ENCODE measurements around the gene CDH1. TPM values are rescaled to one million over a fixed set of nuclear protein-coding genes. Genes with fewer than 3 reads are reported as not detected.

The CDH1 gene
- total and polyA plus RNA-seq, 10 donors: 5.2 to 35.9 (median 10.9) TPM

DNA sequence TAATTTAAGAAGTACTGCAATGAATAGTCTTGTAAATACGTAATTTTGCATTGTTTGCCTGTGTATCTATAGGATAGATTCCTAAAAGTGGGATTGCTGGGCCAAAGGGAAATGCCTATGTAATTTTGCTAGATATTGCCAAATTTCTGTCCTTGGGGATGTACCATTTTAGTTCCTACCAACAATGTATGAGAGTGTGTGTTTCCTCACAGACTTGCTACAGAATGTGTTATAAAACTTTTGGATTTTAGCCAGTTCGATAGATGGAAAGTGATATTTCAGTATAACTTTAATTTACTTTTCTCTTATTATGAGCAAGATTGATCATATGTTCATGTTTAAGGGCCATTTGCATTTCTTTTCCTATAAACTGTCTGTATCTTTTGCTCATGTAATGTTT is 114.5 kb downstream of the CDH1 start:
- Histone ChIP-seq H3K4me3 (no peak overlapping the region), H3K4me1 (peaks cover 5 to 36% (median 9%) of the 10 kb centered on the region in 6 donors), H3K27ac (no peak overlapping the region), H3K27me3 (replicated peaks in 1 of 7) (no peaks in the 10 kb centered on the region), H3K9me3 (no peaks in the 10 kb centered on the region), H3K36me3 (no peaks in the 10 kb centered on the region)
- TF ChIP-seq POLR2AphosphoS5 (IDR thresholded peaks at IDR 0.05) (no peak), POLR2A (IDR thresholded peaks at IDR 0.05) (no peak)
- TF ChIP-seq, protein P1, sequence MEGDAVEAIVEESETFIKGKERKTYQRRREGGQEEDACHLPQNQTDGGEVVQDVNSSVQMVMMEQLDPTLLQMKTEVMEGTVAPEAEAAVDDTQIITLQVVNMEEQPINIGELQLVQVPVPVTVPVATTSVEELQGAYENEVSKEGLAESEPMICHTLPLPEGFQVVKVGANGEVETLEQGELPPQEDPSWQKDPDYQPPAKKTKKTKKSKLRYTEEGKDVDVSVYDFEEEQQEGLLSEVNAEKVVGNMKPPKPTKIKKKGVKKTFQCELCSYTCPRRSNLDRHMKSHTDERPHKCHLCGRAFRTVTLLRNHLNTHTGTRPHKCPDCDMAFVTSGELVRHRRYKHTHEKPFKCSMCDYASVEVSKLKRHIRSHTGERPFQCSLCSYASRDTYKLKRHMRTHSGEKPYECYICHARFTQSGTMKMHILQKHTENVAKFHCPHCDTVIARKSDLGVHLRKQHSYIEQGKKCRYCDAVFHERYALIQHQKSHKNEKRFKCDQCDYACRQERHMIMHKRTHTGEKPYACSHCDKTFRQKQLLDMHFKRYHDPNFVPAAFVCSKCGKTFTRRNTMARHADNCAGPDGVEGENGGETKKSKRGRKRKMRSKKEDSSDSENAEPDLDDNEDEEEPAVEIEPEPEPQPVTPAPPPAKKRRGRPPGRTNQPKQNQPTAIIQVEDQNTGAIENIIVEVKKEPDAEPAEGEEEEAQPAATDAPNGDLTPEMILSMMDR (IDR thresholded peaks at IDR 0.05 in 8 of 11, conservative IDR thresholded peaks at IDR 0.05 in 3 of 11): no peak
- 72 to 84% (median 82%) methylated on average over 2 of the region's 2 CpGs for WGBS, 5 donors
- intact Hi-C loops (cut with DNase I; ENCODE audit: low total_unique reads): loop anchor here (5.0 kb wide), 1 partner anchor 266 kb away; no protein-coding TSS in a partner anchor
- no peak for DNase-seq

DNA sequence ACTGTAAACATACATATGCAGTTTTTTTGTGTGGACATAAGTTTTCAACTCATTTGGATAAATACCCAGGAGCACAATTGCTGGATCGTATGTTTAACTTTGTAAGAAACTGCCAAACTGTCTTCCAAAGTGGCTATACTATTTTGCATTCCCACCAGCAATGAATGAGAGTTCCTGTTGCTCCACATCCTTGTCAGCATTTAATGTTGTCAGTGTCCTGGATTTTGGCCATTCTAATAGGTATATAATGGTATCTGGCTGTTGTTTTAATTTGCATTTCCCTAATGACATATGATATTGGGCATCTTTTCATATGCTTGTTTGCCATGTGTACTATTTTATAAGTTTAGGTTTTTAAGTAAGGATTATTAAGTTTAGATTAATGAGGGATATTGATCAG is 120.4 kb downstream of the CDH1 start:
- whole genome bisulfite sequencing, 5 donors: 94 to 100% (median 98%) methylated on average over 1 of the region's 1 CpG
- no peaks in the 10 kb centered on the region for H3K4me1 ChIP-seq
- TF ChIP-seq, protein P1 (IDR thresholded peaks at IDR 0.05 in 8 of 11, conservative IDR thresholded peaks at IDR 0.05 in 3 of 11): no peak
- no peak for TF ChIP-seq POLR2A (IDR thresholded peaks at IDR 0.05)
- TF ChIP-seq POLR2AphosphoS5 (IDR thresholded peaks at IDR 0.05): no peak
- H3K4me3 ChIP-seq: no peak overlapping the region
- DNase-seq: no peak
- intact Hi-C loops (cut with DNase I; ENCODE audit: low total_unique reads): no loop called here
- peaks cover 0 to 30% (median 17%) of the 10 kb centered on the region in 6 donors for H3K36me3 ChIP-seq
- no peaks in the 10 kb centered on the region for H3K9me3 ChIP-seq
- H3K27ac ChIP-seq: no peak overlapping the region
- H3K27me3 ChIP-seq (replicated peaks in 1 of 7): no peaks in the 10 kb centered on the region

DNA sequence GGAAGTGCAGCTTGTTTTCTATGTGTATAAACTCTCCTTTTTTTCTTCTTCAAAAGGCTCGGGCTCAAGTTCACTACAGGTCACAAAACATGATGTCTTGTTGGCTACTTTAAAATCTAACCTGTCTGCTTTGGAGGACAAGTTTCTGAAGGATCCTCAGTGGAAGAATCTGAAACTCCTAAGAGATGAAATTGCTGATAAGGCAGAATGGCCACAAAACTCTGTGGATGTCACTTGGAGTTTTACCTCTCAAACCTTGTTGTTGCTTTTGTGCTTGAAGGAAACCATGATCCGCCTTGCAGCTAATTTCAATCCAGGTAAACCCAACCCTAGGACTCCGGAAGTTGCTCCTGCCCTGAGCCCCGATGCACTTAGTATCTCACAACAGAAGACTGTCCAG is 122.7 kb downstream of the CDH1 start:
- no peaks in the 10 kb centered on the region for H3K4me1 ChIP-seq
- no peaks in the 10 kb centered on the region for H3K27me3 ChIP-seq (replicated peaks in 1 of 7)
- no peak overlapping the region for H3K27ac ChIP-seq
- DNase-seq: no peak
- no peak overlapping the region for H3K4me3 ChIP-seq
- WGBS, 5 donors: 87 to 96% (median 95%) methylated on average over 4 of the region's 4 CpGs
- intact Hi-C loops (cut with DNase I; ENCODE audit: low total_unique reads): no loop called here
- TF ChIP-seq POLR2AphosphoS5 (IDR thresholded peaks at IDR 0.05) (no peak), POLR2A (IDR thresholded peaks at IDR 0.05) (no peak)
- TF ChIP-seq, protein P1 (IDR thresholded peaks at IDR 0.05 in 8 of 11, conservative IDR thresholded peaks at IDR 0.05 in 3 of 11): no peak
- no peaks in the 10 kb centered on the region for H3K9me3 ChIP-seq
- H3K36me3 ChIP-seq: peaks cover 0 to 53% (median 34%) of the 10 kb centered on the region in 6 donors

DNA sequence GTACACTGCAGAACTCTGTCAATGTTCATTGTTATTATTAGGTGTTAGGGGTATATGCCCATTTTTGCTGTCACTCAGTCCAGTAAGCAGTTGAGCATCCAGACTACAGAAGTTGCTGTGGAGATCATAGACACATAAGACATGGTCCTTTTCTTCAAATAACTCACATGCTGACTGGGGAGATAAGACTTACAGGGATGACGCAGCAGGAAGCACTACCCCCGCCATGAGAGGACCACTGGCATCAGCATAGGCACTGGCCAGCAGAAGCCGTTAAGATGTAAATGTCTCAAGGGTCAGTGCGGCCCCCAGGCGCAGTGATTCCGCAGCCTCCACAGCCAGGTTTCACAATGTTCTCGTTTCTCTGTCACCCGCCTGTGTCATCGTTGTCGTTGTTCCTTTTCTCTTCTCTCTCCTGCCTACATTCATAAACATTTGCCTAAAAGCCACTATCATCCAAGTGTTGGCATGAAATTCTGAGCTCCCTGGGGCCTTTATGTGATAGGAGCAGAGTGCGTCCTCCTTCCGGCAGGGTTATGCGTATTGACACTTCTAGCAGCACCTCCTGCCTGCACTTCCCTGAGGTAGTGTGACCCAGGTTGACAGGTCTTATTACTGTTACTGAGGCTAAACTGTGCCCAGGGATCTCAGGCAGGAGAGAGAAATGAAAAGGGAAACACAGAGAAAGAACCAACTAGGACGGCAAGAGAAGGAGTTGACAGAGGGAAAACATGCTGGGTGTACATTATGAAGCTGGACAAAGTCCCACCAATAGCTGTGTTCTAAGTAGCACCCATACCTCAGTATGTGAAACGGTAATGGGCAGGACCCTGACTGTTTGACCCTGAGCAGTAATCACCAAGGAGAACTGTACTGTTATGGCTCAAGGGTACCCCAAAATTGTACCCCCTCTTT is 124.1 kb downstream of the CDH1 start:
- Histone ChIP-seq H3K36me3 (peaks cover 0 to 66% (median 34%) of the 10 kb centered on the region in 6 donors), H3K4me1 (no peaks in the 10 kb centered on the region), H3K9me3 (no peaks in the 10 kb centered on the region), H3K4me3 (no peak overlapping the region), H3K27ac (no peak overlapping the region), H3K27me3 (replicated peaks in 1 of 7) (no peaks in the 10 kb centered on the region)
- TF ChIP-seq, protein P1 (IDR thresholded peaks at IDR 0.05 in 8 of 11, conservative IDR thresholded peaks at IDR 0.05 in 3 of 11): no peak
- TF ChIP-seq POLR2AphosphoS5 (IDR thresholded peaks at IDR 0.05): no peak
- no peak for TF ChIP-seq POLR2A (IDR thresholded peaks at IDR 0.05)
- intact Hi-C loops (cut with DNase I; ENCODE audit: low total_unique reads): no loop called here
- no peak for DNase-seq
- WGBS, 5 donors: 89 to 95% (median 95%) methylated on average over 15 of the region's 15 CpGs

Data from spleen (tissue), 11 donors.